ENCODE results near the gene CEP76.
A peak's percentile ranks its signal among the peaks of the same experiment; 100 is the strongest.

Gene CEP76

DNA sequence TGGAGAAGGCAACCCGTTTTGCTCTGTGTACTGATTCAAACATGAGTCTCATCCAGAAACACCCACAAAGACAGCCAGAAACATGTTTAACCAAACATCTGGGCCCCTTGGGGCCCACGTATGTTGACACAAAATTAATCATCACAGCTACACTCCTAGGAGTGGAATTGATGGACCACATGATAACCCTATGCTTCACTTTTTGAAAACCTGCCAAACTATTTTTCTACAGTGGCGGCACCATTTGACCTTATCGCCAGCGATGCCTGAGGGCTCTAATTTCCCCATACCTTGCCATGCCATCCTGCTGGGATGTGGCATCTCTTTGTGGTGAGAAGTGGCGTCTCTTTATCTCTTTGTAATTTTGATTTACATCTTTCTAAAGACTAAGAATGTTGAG is 38.8 kb upstream of the CEP76 start:
- no peak overlapping the region for H3K4me3 ChIP-seq (replicated peaks; ENCODE audit: low read depth, low read length)
- TF ChIP-seq CTCF (IDR thresholded peaks at IDR 0.05; ENCODE audit: low read depth, low read length, missing control alignments): no peak
- no peak for DNase-seq (ENCODE audit: extremely low read depth, low read depth)

GRCh38 chr18:12737243-12737902 is 34.9 kb upstream of the CEP76 start:
- DNase-seq (ENCODE audit: extremely low read depth, low read depth): no peak
- no peak overlapping the region for H3K4me3 ChIP-seq (replicated peaks; ENCODE audit: low read depth, low read length)
- TF ChIP-seq CTCF (IDR thresholded peaks at IDR 0.05; ENCODE audit: low read depth, low read length, missing control alignments): no peak

- DNase-seq (ENCODE audit: extremely low read depth, low read depth): no peak
- peak; percentile 82 for TF ChIP-seq CTCF (IDR thresholded peaks at IDR 0.05; ENCODE audit: low read depth, low read length, missing control alignments)
- no peak overlapping the region for H3K4me3 ChIP-seq (replicated peaks; ENCODE audit: low read depth, low read length)
Observed at GRCh38 chr18:12726774-12727550, 24.4 kb upstream of the CEP76 start.

DNA sequence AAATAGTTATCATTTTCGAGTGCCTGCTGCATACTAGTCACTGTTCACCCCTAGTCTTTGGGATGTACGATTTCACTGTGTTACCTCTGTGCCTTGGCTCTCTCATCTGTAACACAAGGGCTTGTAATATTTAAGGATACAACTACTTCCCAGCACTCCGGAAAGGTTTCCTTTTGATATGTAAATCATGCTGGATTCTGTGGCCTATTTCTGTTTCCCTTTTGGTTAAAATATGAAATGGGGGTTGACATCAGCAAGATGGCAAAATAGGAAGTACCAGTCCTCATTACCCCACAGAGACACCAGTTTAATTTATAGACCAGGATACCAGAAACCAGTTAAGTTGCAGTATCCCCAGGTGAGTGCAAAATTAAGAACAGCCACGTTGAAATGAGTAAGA is 23.8 kb upstream of the CEP76 start:
- TF ChIP-seq CTCF (IDR thresholded peaks at IDR 0.05; ENCODE audit: low read depth, low read length, missing control alignments): no peak
- H3K4me3 ChIP-seq (replicated peaks; ENCODE audit: low read depth, low read length): no peak overlapping the region
- no peak for DNase-seq (ENCODE audit: extremely low read depth, low read depth)

GRCh38 chr18:12722731-12723130 is 20.2 kb upstream of the CEP76 start:
- DNase-seq (ENCODE audit: extremely low read depth, low read depth): no peak
- no peak overlapping the region for H3K4me3 ChIP-seq (replicated peaks; ENCODE audit: low read depth, low read length)
- no peak for TF ChIP-seq CTCF (IDR thresholded peaks at IDR 0.05; ENCODE audit: low read depth, low read length, missing control alignments)

DNA sequence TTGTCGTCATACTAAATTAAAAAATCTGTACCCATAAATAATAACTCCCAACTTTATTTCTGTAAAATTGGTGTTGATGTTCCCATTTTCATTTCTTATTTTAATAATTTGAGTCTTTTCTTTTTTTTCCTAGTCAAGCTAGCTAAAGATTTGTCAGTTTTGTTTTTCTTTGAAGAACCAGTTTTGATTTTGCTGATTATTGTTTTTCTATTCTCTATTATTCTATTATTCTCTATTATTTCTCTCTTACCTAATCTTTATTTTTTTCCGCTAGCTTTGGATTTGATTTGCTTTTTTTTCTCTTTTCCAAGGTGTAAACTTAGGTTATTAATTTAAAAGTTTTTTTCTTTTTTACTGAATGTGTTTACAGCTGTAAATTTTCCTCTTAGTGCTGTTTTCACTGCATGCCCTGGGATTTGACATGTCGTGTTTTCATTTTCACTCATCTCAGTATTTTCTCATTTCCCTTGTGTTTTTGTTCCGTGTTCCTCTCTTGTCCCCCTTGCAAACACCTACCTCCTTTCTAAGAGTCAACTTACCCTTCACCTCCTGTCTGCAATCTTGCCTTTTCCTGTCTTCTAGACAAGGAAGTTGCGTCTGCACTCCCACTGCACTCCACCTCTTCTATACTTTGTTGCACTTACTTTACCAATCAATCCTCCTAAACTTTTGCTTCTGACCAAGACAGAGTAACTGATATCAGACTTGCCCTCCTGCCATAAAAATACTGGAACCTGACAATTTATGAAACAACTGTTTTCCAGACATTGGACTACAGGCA is 19.2 kb upstream of the CEP76 start:
- no peak overlapping the region for H3K4me3 ChIP-seq (replicated peaks; ENCODE audit: low read depth, low read length)
- no peak for TF ChIP-seq CTCF (IDR thresholded peaks at IDR 0.05; ENCODE audit: low read depth, low read length, missing control alignments)
- DNase-seq (ENCODE audit: extremely low read depth, low read depth): no peak

All from HFF-Myc (cell line).